Trophoblast cell (in vitro differentiated cells and primary cell): Measurements from ENCODE around the gene EYA2.

Source experiments
- DNase-seq, 2 donors: peaks; one replicate each; pipeline ENCODE4 v3.0.0-alpha.2; 2016
- H2AFZ ChIP-seq: 2 replicates; pipeline ENCODE4 v1.6.1; 2013; ENCODE audit warnings: low read length, moderate library complexity, mild to moderate bottlenecking; ENCODE audit not compliant: insufficient read depth, poor library complexity
- H2AK5ac ChIP-seq: 2 replicates; pipeline ENCODE4 v1.6.1; 2013; ENCODE audit warnings: mild to moderate bottlenecking, low read length
- H2BK120ac ChIP-seq: 2 replicates; pipeline ENCODE4 v1.6.1; 2013; ENCODE audit warnings: low read length, mild to moderate bottlenecking, moderate library complexity; ENCODE audit not compliant: insufficient read depth, poor library complexity
- H2BK12ac ChIP-seq: 2 replicates; pipeline ENCODE4 v1.6.1; 2013; ENCODE audit warnings: mild to moderate bottlenecking, low read length, moderate library complexity
- H2BK5ac ChIP-seq: 2 replicates; pipeline ENCODE4 v1.6.1; 2013; ENCODE audit warnings: low read length, low read depth, moderate library complexity, mild to moderate bottlenecking; ENCODE audit not compliant: poor library complexity
- H3K14ac ChIP-seq: 2 replicates; pipeline ENCODE4 v1.6.1; 2013; ENCODE audit warnings: mild to moderate bottlenecking, low read length
- H3K18ac ChIP-seq: 2 replicates; pipeline ENCODE4 v1.6.1; 2013; ENCODE audit warnings: mild to moderate bottlenecking, low read length
- H3K23ac ChIP-seq: 2 replicates; pipeline ENCODE4 v1.6.1; 2013; ENCODE audit warnings: low read length
- H3K27ac ChIP-seq: 2 replicates; pipeline ENCODE4 v1.5.1; 2013; ENCODE audit warnings: low read depth, mild to moderate bottlenecking, inconsistent platforms, low read length, moderate library complexity
- H3K27me3 ChIP-seq: 2 replicates; pipeline ENCODE4 v1.6.1; 2013; ENCODE audit warnings: inconsistent platforms, mild to moderate bottlenecking, low read length, moderate library complexity; ENCODE audit not compliant: insufficient read depth
- H3K36me3 ChIP-seq, 2 experiments: 1 replicate in 1 of 2; 2 replicates in 1 of 2; pipeline ENCODE4 v1.6.1; 2013; ENCODE audit warnings: low read length in 2 of 2, mild to moderate bottlenecking in 2 of 2, moderate library complexity in 1 of 2; ENCODE audit not compliant: insufficient read depth in 2 of 2, control insufficient read depth in 1 of 2
- H3K4ac ChIP-seq: 2 replicates; pipeline ENCODE4 v1.6.1; 2013; ENCODE audit warnings: low read depth, mild to moderate bottlenecking, low read length, moderate library complexity
- H3K4me1 ChIP-seq, 2 experiments: 1 replicate in 1 of 2; 2 replicates in 1 of 2; pipeline ENCODE4 v1.6.1; 2013; ENCODE audit warnings: low read length in 2 of 2, mild to moderate bottlenecking in 2 of 2, moderate library complexity in 1 of 2; ENCODE audit not compliant: insufficient read depth in 2 of 2, control insufficient read depth in 1 of 2
- H3K4me2 ChIP-seq: 2 replicates; pipeline ENCODE4 v1.6.1; 2013; ENCODE audit warnings: inconsistent platforms, mild to moderate bottlenecking, low read length, moderate library complexity
- H3K4me3 ChIP-seq: 2 replicates; pipeline ENCODE4 v1.5.1; 2013; ENCODE audit warnings: mild to moderate bottlenecking, low read depth, low read length, inconsistent platforms
- H3K79me1 ChIP-seq: one replicate; pipeline ENCODE4 v1.6.1; 2013; ENCODE audit warnings: low read length
- H3K79me2 ChIP-seq: 2 replicates; pipeline ENCODE4 v1.6.1; 2013; ENCODE audit warnings: low read length, mild to moderate bottlenecking; ENCODE audit not compliant: control insufficient read depth, insufficient read depth, poor library complexity
- H3K9ac ChIP-seq: 2 replicates; pipeline ENCODE4 v1.6.1; 2013; ENCODE audit warnings: mild to moderate bottlenecking, low read length
- H3K9me3 ChIP-seq: 2 replicates; pipeline ENCODE4 v1.6.1; 2013; ENCODE audit warnings: low read depth, mild to moderate bottlenecking, control low read depth, inconsistent platforms, low read length; ENCODE audit not compliant: insufficient read depth
- H4K12ac ChIP-seq: 2 replicates; pipeline ENCODE4 v1.6.1; 2013; ENCODE audit warnings: low read depth, mild to moderate bottlenecking, low read length, moderate library complexity
- H4K8ac ChIP-seq: 2 replicates; pipeline ENCODE4 v1.6.1; 2013; ENCODE audit warnings: low read depth, mild to moderate bottlenecking, low read length, moderate library complexity
- H4K91ac ChIP-seq: one replicate; pipeline ENCODE4 v1.6.1; 2013; ENCODE audit warnings: low read depth, mild to moderate bottlenecking, low read length, moderate library complexity
- WGBS: extraction: QIAGEN DNeasy Blood & Tissue Kit; methylation state at CpG from one replicate; pipeline ENCODE4 v1.1.7; 2013; ENCODE audit warnings: missing lambda C conversion rate; ENCODE audit not compliant: insufficient read length, insufficient coverage; ENCODE audit errors: extremely low coverage; 5-methylcytosine and 5-hydroxymethylcytosine counted together

EYA2 gene

DNA sequence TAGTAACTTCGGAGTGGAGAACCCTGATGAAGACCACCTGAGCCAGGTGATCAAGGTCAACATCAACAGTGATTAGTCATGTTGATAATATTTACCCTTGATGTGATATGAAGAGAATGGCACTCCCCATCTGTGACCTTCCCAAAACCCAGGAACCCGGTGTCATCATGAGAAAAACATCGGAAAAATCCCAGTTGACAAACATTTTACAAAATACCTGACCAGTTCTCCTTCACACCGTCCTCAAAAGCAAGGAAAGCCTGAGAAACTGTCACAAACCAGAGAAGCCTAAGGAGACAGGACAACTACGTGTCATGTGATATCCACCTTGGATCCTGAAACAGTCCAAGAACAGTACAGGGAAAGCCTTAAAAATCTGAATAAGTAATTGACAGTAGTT lies 264.5 kb downstream of the EYA2 start:
- H3K4me2 ChIP-seq: no peak overlapping the region
- H3K27me3 ChIP-seq: no peaks in the 10 kb centered on the region
- H3K27ac ChIP-seq: no peak overlapping the region
- no peaks in the 10 kb centered on the region for H3K79me2 ChIP-seq
- no peak overlapping the region for H3K23ac ChIP-seq
- WGBS: no CpG with 5 or more reads among the region's 5 CpGs
- H3K14ac ChIP-seq: no peak overlapping the region
- H2BK120ac ChIP-seq: no peak overlapping the region
- peaks cover 0 to 3% of the 10 kb centered on the region in 2 experiments for H3K36me3 ChIP-seq
- H3K4me1 ChIP-seq: peaks cover under 1 to 5% of the 10 kb centered on the region in 2 experiments
- H2BK5ac ChIP-seq: no peak overlapping the region
- no peak overlapping the region for H2BK12ac ChIP-seq
- DNase-seq: no peak
- H4K12ac ChIP-seq: no peak overlapping the region
- H4K8ac ChIP-seq: no peak overlapping the region
- H3K18ac ChIP-seq: no peak overlapping the region
- no peak overlapping the region for H3K4ac ChIP-seq
- H3K79me1 ChIP-seq: no peaks in the 10 kb centered on the region
- no peak overlapping the region for H3K9ac ChIP-seq
- no peak overlapping the region for H3K4me3 ChIP-seq
- peaks cover 3% of the 10 kb centered on the region for H3K9me3 ChIP-seq
- H4K91ac ChIP-seq: no peak overlapping the region
- no peak overlapping the region for H2AFZ ChIP-seq
- H2AK5ac ChIP-seq: no peak overlapping the region

- Histone ChIP-seq H3K27ac (no peak overlapping the region), H2BK12ac (no peak overlapping the region), H3K4me1 (peaks cover 4 to 10% of the 10 kb centered on the region in 2 experiments), H3K79me1 (no peaks in the 10 kb centered on the region), H3K4me2 (no peak overlapping the region), H2BK120ac (no peak overlapping the region), H3K9ac (no peak overlapping the region), H2AFZ (no peak overlapping the region), H4K12ac (no peak overlapping the region), H2BK5ac (no peak overlapping the region), H2AK5ac (no peak overlapping the region), H3K23ac (no peak overlapping the region), H3K36me3 (peaks cover 0 to 3% of the 10 kb centered on the region in 2 experiments), H3K18ac (no peak overlapping the region), H3K14ac (no peak overlapping the region), H4K8ac (no peak overlapping the region), H3K27me3 (no peaks in the 10 kb centered on the region), H3K4ac (no peak overlapping the region), H4K91ac (no peak overlapping the region), H3K9me3 (peaks cover 3% of the 10 kb centered on the region), H3K79me2 (no peaks in the 10 kb centered on the region), H3K4me3 (no peak overlapping the region)
- DNase-seq: no peak
- WGBS: no CpG with 5 or more reads among the region's 7 CpGs
Observed at GRCh38 chr20:47160240-47160639, 265.6 kb downstream of the EYA2 start.

GRCh38 chr20:47160992-47161391 lies 266.3 kb downstream of the EYA2 start:
- Histone ChIP-seq H3K4me3 (no peak overlapping the region), H3K36me3 (peaks cover 0 to 3% of the 10 kb centered on the region in 2 experiments), H2AFZ (no peak overlapping the region), H4K8ac (no peak overlapping the region), H3K9ac (no peak overlapping the region), H2AK5ac (no peak overlapping the region), H4K12ac (no peak overlapping the region), H3K23ac (no peak overlapping the region), H4K91ac (no peak overlapping the region), H2BK5ac (no peak overlapping the region), H3K79me1 (no peaks in the 10 kb centered on the region), H3K4me1 (peaks cover 4 to 10% of the 10 kb centered on the region in 2 experiments), H3K27me3 (no peaks in the 10 kb centered on the region), H3K79me2 (no peaks in the 10 kb centered on the region), H3K27ac (no peak overlapping the region), H3K14ac (no peak overlapping the region), H3K4me2 (no peak overlapping the region), H3K18ac (no peak overlapping the region), H3K9me3 (peaks cover 3% of the 10 kb centered on the region), H3K4ac (no peak overlapping the region), H2BK12ac (no peak overlapping the region), H2BK120ac (no peak overlapping the region)
- no peak for DNase-seq
- no CpG with 5 or more reads among the region's 14 CpGs for WGBS

GRCh38 chr20:47161411-47161810 lies 266.8 kb downstream of the EYA2 start:
- Histone ChIP-seq H2BK5ac (no peak overlapping the region), H3K14ac (no peak overlapping the region), H3K18ac (no peak overlapping the region), H4K8ac (no peak overlapping the region), H2AK5ac (no peak overlapping the region), H4K12ac (no peak overlapping the region), H2BK120ac (no peak overlapping the region), H2AFZ (no peak overlapping the region), H3K9me3 (peaks cover 3% of the 10 kb centered on the region), H3K27me3 (no peaks in the 10 kb centered on the region), H3K79me1 (no peaks in the 10 kb centered on the region), H4K91ac (no peak overlapping the region), H3K4me3 (no peak overlapping the region), H3K79me2 (no peaks in the 10 kb centered on the region), H3K23ac (no peak overlapping the region), H3K9ac (no peak overlapping the region), H2BK12ac (no peak overlapping the region), H3K36me3 (peaks cover 0 to 3% of the 10 kb centered on the region in 2 experiments), H3K4ac (no peak overlapping the region), H3K4me1 (peaks cover 4 to 10% of the 10 kb centered on the region in 2 experiments), H3K4me2 (no peak overlapping the region), H3K27ac (no peak overlapping the region)
- no CpG with 5 or more reads among the region's 10 CpGs for WGBS
- no peak for DNase-seq
